Ishikawa (cell line): ENCODE data around the gene KIF20B.

Source experiments
- FOXM1 ChIP-seq: IDR thresholded peaks from 2 replicates; pipeline ENCODE4 v1.6.1; 2012; ENCODE audit warnings: low read depth, borderline replicate concordance
- MAX ChIP-seq: IDR thresholded peaks from 2 replicates; pipeline ENCODE4 v1.6.1; 2012
- RAD21 ChIP-seq: IDR thresholded peaks from 2 replicates; pipeline ENCODE4 v1.6.1; 2012; ENCODE audit warnings: low read depth
- TAF1 ChIP-seq: IDR thresholded peaks from 2 replicates; pipeline ENCODE4 v1.6.1; 2012; ENCODE audit warnings: low read depth, mild to moderate bottlenecking

DNA sequence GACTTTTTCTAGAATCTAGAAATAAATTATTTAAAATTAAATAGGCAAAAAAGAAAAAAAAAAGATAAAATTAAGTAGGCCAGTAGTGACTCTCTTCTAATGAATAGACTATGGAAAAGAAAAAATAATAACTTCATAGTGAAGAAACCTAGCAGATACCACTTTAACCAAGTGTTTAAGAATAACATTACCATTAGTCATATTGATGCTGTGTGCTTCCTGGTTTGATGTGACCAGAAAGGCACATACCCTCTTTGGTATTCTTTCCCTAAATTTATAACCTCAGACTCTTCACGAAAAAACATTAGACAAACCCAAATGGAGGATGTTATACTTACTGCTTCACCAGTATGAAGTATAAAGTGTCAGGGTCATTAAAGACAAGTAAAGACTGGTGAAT is 42.6 kb downstream of the KIF20B start:
- no peak for TF ChIP-seq MAX
- TF ChIP-seq TAF1: no peak
- no peak for TF ChIP-seq RAD21
- TF ChIP-seq FOXM1: no peak
